ENCODE results near the gene NFKB1.

NFKB1 gene

GRCh38 chr4:102533348-102533747 is 32.2 kb downstream of the NFKB1 start:
- no peak for DNase-seq

DNA sequence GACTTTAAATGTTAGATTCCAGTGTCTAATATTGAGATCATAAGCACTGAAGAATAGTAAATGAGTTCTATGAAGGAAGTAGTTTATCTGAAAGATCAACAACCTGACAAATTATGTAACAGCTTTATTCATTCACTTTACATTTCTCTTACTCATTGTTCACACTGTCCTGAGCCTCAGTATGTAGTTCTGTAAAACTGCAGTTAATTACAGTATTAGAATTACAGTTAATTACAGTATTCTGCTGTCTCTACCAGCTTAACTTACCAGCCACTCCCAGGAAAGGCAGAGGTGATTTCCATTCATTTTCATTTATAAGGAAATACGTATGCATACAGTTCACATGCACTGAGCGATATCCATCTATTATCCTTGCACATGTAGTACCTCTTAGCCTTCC is 32.7 kb downstream of the NFKB1 start:
- DNase-seq: no peak

DNA sequence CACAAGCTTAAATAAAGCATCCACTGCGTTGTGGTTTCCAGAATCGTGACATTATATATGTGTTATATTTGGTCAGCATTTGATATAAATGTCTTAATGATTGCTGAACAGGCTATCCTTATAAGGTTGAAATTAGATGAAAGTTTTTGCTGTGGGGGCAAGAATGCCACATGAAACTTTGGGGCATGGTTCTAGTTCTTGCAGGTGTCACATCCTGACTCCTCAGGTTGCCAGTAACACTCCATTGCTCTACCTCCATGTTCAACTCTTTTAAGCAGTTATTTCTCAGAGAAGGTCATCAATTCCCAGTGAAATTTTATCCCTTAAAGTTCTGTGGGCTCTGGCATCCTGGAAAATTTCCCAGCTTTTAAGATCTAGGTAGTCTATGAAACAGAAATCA is 33.7 kb downstream of the NFKB1 start:
- DNase-seq: no peak

DNA sequence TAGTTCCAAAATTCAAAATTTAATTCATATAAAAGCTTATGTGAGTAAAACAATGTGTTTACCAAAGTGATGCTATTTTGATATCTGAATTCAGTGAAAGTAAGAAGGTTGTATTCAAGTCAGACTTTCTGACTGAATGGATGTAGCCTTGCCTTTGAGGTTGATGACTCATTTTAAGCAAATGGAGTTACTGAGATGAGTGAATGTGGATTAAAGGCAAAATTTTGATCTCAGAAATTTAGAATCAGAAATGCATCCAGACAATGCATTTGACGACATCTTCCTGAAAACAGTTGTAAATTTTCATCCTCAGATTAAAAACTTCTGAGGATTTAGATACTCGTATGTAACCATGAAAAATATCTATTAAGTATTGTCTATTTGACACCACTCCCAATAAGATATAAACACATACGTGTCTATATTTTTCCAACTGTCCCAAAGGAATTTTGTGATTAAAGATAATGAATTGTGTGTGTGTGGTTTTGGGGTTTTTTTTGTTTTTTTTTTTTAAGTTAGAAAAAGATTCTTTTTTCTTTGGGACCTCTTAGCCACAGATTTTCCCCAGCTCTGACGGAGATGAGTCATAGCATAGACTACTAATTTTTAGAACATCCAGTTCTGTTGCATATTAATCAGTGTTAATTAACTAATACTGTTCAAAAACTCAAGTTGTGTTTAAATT is 34.4 kb downstream of the NFKB1 start:
- DNase-seq: no peak

DNA sequence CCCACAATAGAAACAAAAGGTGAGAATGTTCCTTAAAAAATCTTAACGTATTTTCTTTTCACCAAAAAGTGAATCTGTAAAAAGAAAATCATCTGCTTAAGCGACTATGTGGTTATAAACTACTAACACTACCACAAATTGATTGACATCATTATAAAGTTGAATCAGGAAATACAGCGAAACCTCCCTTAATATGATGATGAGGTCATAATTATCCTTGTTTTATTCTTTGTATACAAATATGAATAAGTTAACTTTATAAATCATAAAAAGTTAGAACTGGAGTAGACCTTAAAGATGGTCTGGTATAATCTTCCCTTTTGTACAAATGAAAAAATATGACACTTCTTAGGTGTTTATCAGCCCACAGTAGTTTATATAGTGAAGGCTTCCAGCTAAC is 35.6 kb downstream of the NFKB1 start:
- DNase-seq: no peak

GRCh38 chr4:102537269-102537668 is 36.1 kb downstream of the NFKB1 start:
- DNase-seq: no peak

DNA sequence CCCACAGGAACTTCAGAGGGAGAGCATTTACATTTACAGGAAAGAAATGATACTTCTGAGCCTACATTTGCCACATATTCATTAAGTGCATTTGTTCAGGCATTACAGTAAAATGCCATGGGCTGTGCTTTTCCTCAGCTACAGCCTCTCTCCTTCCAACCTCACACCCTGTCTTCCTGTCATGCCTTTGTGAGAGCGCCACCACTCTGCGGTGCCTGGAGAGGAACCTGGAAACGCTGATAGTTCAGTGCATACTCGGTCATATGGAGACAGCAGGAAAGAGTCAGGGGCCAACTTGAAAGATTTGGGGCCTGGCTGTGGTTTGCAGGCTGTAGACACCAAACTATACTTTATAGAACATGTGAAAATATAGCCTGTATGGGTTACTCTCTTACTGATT is 40.5 kb downstream of the NFKB1 start:
- no peak for DNase-seq

- no peak for DNase-seq
Observed at GRCh38 chr4:102543030-102543928, 42.1 kb downstream of the NFKB1 start.

DNA sequence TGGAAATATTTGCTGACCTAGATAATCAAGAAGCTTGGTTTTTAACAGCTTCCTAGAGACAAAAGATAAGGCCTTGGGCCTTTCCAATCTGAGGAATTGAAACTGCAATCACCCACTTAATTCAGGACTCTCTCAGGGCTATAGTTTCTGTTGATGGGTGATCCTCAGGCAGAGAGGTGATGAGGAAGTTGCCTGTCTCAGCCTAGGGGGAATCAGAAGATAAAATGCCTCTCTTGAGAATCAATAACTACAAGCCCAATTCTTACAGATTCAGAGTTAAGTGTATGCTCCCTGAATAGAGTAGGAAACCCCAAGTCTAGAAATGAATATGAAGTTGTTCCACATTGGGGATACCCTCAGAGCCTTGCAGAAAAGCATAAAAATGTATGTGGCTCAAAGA is 45.5 kb downstream of the NFKB1 start:
- DNase-seq: no peak

DNA sequence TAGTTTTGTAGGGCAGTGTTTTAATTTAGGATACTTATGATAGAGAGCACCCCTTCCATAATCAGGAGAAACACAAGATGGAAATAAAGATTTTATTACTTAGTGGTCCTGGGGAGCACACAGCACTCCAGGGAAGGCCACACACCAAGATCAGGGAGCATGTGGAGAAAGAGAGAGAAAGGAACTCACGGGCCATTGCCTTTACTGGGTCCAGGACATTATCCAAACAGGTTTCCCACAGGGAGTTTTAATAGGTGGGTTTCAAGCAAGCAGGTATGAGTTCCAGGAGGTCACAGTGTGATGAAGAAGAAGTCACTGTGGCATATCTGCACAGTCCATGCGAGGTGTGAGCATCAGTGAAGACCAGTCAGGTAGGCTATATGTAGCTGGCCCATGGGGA is 46.8 kb downstream of the NFKB1 start:
- no peak for DNase-seq

DNA sequence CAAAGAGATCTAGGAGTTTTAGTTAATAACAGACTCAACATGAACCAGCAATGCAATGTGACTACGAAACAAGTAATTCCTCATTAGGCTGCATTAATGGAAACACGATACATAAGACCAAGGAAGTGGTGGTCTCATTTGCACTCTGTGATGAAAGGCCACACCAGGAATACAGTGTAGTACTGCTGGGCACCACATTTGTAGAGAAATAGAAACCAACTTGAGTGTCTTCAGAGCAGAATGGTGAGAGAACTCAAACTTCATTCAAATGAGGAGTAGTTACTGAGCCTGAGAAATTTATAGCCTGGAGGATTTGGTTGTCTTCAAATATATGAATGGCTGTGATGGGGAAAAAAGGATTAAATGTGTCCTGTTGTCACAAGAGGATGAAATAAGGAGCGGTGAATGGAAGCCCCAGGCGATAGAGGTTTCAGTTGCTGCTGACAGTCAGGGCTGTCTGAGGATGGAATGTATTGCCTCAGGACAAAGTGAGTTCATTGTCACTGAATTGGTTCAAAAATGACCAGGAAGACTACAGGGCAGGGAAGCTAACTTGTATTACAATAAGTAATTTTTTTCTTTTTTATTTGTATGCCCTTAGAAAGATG is 50.9 kb downstream of the NFKB1 start:
- no peak for DNase-seq

DNA sequence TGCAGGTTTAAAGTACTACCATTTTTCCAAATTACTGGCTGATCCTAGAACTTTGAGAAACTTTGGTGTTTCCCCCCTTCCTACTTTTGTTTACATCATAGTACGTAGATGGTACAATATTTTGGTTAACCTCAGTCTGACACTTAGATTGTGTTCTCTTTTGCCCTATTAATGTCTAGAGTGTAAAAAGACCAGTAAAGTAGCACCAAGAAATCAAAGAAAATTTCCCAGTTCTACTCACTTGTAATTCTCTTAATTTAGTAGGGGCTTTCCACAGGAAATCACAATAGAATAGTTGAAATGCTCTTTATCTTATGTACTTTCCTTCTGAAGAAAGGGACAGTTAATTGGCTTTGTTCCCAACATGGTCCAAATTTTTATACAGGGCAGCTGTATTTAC is 51.6 kb downstream of the NFKB1 start:
- no peak for DNase-seq

- no peak for DNase-seq
Observed at GRCh38 chr4:102553982-102554381, 52.8 kb downstream of the NFKB1 start.

- no peak for DNase-seq
Observed at GRCh38 chr4:102554482-102554881, 53.3 kb downstream of the NFKB1 start.

GRCh38 chr4:102554992-102555391 is 53.8 kb downstream of the NFKB1 start:
- no peak for DNase-seq

DNA sequence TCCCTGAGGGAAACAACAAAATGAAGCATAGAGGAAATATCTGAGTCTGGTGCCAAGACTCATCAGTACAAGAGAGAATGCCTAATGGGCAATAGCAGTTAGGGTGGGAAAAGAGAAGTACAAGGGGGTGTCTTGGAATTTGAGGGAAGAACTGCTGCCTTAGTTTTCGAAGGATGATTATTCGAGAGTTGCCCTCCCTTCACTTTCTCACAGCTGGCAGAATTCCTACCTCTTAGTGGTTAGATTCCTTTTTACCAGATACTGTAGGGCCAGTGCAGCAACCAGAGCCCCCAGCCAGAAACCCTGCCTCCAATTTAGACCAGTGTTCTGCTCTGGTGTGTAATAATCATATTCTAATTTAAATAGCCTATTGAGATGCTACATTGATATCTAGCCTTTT is 56.5 kb downstream of the NFKB1 start:
- no peak for DNase-seq

DNA sequence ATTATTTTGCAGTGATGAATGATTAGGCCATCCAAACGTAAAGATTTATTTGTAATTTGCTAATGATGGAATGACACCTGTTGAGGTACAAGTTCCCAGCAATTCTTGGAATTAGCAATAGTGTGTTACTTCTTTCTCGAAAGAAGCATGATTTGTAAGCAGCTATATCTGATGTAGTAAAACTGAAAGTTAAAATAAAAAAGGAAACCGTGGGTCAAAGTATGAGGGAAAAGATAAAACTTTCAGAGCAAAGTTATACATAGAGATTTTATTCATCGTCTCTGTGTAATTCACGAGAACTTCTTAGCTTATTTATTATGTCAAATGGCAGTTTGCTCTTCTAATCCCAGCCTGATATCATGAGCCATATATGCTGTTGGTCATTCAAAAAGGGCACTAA is 59.0 kb downstream of the NFKB1 start:
- DNase-seq: no peak

DNA sequence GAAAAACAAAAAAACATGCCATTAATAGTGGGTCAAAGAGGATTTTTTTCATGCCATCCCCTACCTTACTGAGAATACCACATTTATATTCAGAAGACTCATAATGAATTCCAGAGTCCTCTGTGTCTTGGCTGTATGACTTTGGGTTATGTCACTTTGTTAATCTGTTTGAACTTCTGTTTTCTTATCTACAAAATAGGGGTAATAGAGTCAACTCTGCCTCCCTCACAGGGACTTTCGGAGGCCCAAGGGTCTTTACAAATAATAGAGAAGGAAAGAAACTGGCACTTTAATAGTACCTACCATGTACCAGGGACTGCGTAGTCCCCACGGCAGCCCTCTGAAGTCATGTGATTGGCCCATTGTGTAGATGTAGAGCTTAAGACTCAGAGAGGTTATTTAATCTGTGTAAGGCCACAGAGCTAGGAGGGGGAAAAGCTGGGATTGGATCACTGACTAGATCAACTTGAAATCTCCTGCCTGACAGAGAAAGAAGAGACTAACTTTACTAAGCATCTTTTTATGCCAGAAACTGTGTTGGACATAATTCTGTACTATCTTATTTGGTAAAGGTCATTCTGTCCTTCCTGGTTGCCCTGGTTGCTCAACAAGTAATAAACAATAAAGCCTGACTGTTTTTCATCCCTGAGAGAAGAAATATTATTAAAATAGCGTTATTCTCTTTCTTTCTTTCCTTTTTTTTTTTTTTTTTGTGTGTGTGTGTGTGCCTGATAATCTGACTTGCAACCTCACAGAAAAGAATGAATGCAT is 59.6 kb downstream of the NFKB1 start:
- DNase-seq: no peak

DNA sequence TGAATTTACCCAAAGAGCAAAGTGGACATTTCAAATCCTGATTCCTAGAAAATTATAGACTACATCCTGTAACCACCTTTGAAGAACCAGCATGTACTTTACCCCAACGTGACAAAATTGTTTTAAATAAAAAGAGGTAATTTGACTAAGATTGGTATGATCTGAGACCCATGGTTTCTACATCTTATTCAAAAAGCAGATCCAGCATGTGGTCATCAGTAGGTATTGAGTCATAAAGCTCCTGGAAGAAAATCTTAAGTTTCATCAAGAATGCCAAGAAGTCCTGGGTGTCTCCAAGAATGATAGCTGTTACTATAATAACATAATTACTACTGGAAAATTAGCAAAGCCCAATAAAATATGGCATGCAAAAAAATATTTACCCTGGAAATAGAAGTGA is 61.8 kb downstream of the NFKB1 start:
- DNase-seq: no peak

- no peak for DNase-seq
Observed at GRCh38 chr4:102564399-102565059, 63.4 kb downstream of the NFKB1 start.

GRCh38 chr4:102565696-102566095 is 64.5 kb downstream of the NFKB1 start:
- DNase-seq: no peak

GRCh38 chr4:102566426-102566825 is 65.3 kb downstream of the NFKB1 start:
- no peak for DNase-seq

GRCh38 chr4:102567427-102567826 is 66.3 kb downstream of the NFKB1 start:
- no peak for DNase-seq
